ENCODE data around the gene RAB20.

- TF ChIP-seq CTCF (conservative IDR thresholded peaks at IDR 0.05): no peak
- no peak for TF ChIP-seq ZFX (IDR thresholded peaks at IDR 0.05)
These were observed 20.5 kb downstream of the RAB20 start for GRCh38 chr13:110540871-110541525.

All from C4-2B (cell line).